COR-L47 (cell line): ENCODE measurements around the gene COX8A.
"Not testable (repeated sequence)": the region's sequence is repeated elsewhere in the genome, so short reads cannot be mapped to it uniquely, and the experiment has no call there.

ENCODE experiments used
- DNase-seq: peaks from one replicate; lab custom pipeline; 2025; lab: John Stamatoyannopoulos, UW

COX8A gene

DNA sequence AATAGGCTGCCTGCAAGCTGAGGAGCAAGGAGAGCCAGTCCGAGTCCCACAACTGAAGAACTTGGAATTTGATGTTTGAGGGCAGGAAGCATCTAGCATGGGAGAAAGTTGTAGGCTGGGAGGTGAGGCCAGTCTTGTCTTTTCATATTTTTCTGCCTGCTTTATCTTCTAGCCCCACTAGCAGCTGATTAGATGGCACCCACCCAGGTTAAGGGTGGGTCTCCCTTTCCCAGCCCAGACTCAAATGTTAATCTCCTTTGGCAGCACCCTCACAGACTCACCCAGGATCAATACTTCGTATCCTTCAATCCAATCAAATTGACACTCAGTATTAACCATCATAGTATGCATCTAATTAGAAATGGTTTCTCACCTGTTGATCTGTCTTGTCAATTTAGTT lies 5.0 kb upstream of the COX8A start:
- DNase-seq = no peak

- no peak for DNase-seq
Measured at GRCh38 chr11:63970902-63971301, 3.5 kb upstream of the COX8A start.

DNA sequence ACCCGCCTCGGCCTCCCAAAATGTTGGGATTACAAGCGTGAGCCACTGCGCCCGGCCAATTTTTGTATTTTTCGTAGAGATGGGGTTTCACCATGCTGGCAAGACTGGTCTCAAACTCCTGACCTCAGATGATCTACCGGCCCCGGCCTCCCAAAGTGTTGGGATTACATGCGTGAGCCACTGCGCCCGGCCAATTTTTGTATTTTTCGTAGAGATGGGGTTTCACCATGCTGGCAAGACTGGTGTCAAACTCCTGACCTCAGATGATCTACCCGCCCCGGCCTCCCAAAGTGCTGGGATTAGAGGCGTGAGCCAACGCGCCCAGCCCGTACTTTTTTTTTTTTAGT lies 535 bp upstream of the COX8A start:
- not testable (repeated sequence) for DNase-seq

DNA sequence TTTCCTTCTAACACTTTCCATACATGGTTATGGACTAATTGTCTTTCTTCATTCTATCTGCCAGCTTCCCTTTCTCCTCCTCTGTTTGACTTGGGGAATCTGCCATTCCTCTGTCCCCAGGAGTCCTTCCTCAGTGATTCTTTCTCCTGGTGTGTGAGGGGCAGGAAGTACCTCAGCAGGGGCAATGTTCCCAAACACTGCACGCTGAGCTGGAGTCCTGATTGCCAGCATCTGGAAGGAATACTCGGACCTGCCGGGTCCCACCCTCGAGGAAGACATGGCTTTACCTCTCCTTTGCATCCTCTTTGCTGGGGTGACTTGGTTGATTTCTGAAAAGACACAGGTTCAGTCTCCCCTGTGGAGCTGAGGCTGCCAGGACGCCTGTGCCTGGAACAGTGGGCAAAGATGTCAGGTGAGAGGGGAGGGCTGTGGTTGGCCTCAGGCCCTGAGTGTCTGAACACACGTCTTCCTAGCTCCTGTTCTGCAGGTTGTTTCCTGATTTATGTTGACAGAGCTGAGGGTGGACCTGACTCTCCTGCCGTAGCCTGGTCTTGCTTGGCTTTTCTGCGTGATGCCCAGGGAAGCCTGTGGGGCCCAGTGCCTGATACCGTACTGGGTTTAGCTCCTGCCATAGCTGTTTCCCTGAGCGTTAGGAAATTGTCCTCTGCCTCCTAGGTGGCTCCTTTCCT lies 4.3 kb downstream of the COX8A start:
- DNase-seq = no peak

DNA sequence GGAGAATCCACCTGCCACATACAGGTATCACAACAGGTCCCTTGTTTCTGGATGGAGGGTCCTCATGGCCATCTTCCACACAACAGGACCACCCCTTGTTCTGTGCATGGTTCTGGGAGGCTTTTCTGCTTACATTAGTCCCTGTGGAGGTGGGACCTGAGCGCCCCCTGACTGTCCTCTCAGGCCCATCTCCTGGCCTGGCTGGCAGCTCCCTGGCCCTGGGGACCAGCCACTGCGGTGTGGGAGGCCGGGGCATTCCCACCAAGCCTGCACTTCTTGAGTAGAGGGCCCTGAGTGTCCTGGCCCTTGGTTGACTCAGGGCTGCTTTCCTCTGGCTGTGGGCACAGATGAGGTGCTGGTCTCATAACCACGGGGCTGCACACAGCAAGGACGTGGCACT lies 5.0 kb downstream of the COX8A start:
- DNase-seq = no peak

- no peak for DNase-seq
Measured at GRCh38 chr11:63985812-63986155, 11.4 kb downstream of the COX8A start.

GRCh38 chr11:63986156-63986931 lies 11.9 kb downstream of the COX8A start, which contains the start of gene OTUB1:
Gene OTUB1 (plus strand): TSS chr11:63986438. CDS start chr11:63986457, 19 bp downstream.
- peak; percentile 91 for DNase-seq

- no peak for DNase-seq
Measured at GRCh38 chr11:63986932-63987513, 12.6 kb downstream of the COX8A start.

DNA sequence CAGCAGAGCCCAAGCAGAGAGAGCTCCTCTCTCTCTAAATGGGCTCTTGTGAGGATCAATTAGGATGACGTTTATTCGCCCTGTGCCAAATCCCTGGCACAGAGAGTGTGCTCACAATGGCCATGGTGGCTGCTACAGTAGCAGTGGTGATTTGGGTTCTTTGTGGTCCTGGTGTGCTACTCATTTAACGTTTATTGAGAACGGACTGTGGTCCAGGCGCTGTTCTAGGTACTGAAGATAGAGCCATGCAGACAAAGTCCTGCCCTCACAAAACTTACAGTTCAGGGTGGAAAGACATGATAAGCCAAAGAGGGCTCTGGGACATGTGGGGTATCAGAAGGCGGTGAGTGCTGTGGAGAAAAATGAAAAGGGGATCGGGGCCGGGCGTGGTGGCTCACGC lies 17.1 kb downstream of the COX8A start:
- no peak for DNase-seq

- DNase-seq = no peak
Measured at GRCh38 chr11:63993100-63993499, 18.7 kb downstream of the COX8A start.

GRCh38 chr11:63993993-63994392 lies 19.6 kb downstream of the COX8A start:
- no peak for DNase-seq

GRCh38 chr11:63996512-63996911 lies 22.1 kb downstream of the COX8A start:
- DNase-seq = no peak

DNA sequence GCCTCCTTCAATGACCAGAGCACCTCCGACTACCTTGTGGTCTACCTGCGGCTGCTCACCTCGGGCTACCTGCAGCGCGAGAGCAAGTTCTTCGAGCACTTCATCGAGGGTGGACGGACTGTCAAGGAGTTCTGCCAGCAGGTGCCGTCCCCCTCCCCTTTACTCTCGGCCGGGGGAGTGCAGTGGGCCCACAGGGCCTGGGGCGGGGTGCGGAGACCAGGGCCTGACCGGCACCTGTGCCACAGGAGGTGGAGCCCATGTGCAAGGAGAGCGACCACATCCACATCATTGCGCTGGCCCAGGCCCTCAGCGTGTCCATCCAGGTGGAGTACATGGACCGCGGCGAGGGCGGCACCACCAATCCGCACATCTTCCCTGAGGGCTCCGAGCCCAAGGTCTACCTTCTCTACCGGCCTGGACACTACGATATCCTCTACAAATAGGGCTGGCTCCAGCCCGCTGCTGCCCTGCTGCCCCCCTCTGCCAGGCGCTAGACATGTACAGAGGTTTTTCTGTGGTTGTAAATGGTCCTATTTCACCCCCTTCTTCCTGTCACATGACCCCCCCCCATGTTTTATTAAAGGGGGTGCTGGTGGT lies 22.8 kb downstream of the COX8A start:
- DNase-seq = no peak

DNA sequence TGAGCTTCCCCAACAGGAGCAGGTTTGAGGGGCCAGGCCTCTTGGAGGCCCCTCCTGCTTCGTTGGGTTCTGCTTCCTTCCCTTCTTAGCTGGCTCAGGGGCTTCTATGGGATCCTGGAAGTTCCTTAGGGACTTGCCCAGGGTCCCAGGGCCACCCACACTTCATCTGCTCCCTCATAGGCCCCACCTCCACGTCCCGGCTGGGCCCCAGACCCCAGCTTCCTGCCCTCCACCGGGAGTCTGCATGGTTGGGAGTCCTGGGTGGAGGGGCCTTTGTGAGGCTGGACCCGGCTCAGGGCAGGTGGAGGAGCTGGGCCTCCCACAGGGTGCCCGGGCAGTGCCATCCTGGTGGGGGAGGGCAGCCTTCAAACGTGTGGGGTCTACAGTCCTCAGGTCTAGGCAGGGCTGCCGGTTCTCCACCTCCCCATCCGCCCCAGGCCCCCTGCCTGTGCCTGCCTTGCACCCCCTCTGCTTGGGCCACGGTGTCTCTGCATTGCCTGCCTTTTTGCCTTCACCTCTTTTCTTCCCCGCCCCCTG lies 23.4 kb downstream of the COX8A start:
- DNase-seq = no peak

GRCh38 chr11:63998558-63999348 lies 24.3 kb downstream of the COX8A start:
- DNase-seq = no peak

GRCh38 chr11:63999349-64000025 lies 25.1 kb downstream of the COX8A start:
- DNase-seq = no peak

- DNase-seq = no peak
Measured at GRCh38 chr11:64000026-64000739, 25.8 kb downstream of the COX8A start.

DNA sequence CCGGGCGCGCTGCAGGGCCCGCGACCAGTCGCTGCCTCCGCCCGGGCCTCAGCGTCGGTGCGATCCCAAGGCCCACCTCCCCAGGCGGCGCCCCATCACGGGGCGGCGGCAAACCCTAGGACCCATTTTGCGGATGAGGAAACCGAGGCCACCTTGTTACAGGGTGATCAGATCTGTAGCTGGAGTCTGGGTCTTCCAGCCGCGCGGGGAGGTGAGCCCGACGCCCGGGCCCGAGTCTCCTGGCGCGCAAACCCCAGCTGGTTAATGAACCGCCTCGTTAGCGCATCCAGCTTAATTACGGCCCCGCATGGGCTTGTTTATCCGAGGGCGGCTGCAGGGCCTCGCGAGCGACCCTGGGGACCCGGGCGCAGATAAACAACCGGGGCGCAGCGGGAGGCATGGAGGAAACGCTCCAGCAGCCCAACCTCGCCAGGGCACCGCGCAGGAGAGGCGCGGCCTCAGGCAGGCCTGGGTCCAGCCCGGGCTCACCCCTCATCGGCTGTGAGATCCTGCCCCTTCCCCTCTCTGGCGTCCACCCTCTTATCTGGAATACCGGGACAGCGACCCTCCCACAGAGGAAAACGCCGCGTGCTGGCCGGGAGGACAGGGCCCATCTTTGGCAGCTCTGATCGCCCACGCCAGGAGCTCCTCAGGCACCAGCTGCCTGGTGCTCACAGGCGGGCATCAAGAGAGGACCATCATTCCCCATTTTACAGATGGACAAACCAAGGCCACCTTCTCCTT lies 26.5 kb downstream of the COX8A start:
- DNase-seq = no peak

DNA sequence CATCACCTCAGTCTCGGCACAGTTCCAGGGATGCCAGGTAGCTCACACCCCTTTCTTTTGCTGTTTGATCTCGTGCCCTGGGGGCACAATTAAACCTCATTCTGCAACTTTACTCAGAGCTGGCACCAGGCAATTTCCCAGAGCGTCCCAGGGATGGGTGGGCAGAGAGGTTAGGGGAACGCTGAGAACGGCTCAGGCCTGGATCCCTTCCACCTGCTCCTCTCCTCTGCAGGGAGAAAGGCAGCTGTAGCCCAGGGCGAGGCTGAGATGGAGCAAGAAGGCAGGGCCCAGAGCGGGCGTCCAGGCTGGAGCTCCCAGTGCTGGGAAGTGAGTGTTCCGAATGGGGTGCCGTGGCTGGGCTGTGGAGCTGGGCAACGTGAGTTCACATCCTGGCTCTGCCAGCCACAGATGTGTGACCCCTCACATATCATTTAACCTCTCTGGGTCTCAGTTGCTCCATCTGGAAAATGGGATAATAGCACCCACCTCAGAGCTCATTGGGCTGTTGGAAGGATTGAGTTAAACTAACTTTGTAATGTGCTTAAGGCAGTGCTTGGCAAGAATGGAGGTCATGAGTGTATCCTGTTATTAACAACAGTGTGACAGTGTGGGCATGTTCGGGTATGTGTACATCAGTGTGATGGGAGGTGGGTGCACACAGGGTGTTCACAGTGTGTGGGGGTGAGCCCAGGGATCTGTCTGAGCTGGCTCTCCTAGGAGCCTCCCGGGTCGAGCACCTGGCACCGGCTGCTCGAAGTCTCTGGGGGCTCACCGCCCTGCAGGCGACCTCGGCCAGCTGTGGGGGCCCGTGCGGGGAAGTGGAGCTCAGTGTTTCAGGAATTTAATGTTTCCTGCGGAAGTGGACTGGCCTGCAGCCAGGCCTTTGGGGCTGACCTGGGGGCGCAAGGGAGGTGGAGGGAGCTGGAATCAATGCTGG lies 27.3 kb downstream of the COX8A start:
- no peak for DNase-seq
